GM04504 (cell line): ENCODE measurements around the gene KLK6.

Experiments used
- DNase-seq: peaks from one replicate; pipeline ENCODE4 v3.0.0-alpha.2; 2012; ENCODE audit warnings: low read depth

Gene KLK6

DNA sequence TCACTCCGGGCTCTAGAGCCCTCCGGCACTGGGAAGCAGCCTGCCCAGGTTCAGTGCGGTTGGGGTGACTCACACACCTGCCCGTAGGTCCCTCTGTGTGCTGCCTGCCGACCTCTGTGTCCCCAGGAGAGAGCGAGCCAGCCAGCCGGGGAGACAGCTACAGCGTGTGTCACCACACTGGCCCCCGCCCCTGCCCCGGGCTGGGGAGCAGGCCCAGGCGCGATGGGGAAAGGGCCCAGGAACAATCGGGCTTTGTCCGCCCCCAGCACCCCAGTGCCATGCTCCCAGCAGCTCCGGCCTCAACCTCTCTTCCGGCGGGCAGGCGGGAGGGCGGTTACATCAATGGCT lies at the start of gene KLK6:
KLK6 (minus strand) TSS at position 179 of the 348 bp plus-strand sequence. CDS start 1,487 bp downstream, outside the sequence.
- DNase-seq: no peak

DNA sequence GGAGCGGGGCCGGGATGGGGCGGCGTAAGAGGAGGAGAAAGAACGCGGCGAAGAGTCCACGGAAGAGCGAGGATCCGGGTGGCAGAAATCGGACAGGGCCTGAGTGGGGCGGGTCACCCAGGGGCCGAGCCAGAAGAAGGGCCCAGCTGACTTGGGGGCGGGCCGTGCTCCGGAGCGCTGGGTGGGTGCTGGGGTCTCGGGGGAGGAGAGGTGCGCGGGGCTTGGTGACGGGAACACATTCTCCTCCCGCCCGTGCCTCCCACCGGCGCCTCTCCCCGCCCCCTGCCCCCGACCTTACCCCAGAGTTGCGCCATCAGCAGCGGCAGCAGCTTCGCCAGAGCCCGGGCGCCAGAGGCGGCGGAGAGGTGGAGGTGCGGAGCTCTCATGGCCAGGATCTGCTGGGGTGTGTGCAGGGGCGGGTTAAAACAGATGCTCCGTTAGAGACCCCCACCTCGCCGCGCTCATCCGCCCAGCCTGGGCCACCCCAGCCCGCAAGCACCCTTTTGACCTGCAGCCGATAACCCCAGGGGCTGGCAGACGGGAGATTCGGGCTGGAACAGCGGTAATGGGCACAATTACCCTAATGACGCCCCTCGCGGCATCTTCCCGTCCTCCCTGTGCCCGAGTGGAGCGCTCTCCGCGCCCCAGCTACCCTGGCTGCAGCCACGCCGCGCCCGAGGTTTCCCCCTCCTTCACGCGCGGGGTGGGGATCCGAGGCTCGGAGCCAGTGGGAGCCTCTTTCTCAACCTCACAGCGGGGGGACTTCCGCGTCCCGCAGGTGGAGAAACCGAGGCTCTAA lies 49.6 kb upstream of the KLK6 start:
- DNase-seq: no peak

- no peak for DNase-seq
These were observed 47.6 kb upstream of the KLK6 start for GRCh38 chr19:51016798-51017683.

- DNase-seq: no peak
These were observed 46.4 kb upstream of the KLK6 start for GRCh38 chr19:51015691-51016267.

GRCh38 chr19:51014242-51014641 lies 44.9 kb upstream of the KLK6 start:
- no peak for DNase-seq

GRCh38 chr19:51012661-51013190 lies 43.3 kb upstream of the KLK6 start:
- DNase-seq: no peak

DNA sequence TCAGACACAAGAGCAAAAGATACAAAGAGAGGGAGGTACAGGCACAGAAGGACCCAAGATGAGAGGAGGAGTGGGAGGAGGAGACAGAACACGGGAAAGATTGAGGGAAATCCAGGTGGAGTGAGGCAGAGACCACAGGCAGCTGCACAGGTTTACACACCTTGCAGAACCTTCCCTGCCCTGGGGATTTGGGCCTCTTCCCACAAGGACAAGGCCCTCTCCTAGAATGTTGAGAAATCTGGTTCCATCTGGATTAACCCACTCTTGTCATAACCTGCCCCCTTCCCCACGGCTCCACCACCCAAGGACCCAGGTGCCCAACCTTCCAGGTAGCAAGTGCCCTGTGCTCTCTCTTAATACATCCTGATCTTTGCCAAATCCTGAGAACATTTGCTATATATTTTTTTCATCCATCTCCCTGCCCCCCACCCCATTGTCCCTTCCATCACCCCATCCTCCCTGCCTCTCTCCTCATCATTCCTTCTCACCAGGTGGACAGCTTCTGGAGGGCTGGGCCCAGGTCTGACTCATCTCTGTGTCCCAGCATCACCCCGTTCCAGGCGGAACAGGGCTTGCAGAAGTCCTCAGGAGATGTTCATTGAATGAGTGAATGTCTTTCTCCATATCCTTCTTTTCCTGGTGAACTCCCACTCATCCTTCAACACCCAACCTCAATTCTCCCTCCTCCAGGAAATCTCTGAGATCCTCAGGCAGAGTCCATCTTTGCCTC lies 40.8 kb upstream of the KLK6 start:
- DNase-seq: no peak

DNA sequence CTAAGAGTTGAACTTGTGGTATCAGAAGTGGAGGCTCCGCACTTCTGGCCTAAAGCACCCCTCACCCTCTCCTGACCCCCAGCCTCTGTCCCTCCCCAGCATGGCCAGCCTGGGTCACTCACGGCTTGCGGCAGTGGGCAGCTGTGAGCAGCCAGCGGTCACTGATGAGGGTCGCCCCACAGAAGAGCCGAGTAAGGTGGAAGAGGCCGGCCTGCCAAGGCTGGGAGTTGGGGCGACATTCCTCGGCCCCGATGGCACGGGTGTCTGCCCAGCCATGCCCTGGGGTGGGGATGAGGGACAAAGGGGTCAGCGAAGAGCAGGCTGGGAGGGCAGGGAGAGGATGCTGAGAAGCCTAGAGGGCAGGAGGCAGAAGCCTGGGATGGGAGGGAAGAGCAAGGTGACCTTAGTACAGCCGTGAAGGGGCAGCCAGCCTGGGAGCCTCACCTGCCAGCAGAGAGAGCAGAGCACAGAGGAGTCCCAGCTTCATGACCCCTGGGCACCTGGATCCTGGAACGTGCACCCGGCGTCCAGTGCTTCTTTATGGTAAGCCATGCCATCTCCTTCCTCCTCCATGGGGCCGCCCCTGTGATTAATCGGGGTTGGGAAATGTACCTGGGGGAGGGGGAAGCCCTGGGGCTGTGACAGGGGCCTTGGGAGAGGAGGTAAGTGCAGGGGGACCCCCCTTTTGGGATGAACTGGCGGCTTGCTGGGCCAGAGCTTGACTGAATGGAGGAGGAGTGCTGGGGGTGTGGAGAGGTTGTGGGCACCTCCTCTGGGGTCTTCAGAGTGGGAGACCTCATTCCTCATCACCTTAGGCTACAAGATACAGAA lies 39.9 kb upstream of the KLK6 start:
- no peak for DNase-seq

DNA sequence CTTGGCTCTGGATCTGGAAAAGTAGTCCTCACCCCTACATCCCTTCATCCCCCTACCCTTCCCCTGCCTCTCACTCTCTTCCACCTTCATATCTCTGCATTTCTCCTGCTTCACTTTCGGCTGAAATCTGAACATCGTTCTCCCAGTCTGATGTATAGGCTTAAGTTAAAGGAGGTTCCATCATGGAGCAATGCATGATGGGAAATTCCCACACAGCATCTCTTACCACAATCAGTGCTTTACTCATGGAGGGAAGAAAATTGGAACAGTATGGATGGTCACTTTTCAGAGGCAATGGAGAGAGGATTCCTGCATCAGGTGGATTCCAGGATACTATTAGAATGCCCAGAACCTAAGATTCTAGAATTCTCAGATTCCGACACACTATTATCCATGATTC lies 38.1 kb upstream of the KLK6 start:
- no peak for DNase-seq

DNA sequence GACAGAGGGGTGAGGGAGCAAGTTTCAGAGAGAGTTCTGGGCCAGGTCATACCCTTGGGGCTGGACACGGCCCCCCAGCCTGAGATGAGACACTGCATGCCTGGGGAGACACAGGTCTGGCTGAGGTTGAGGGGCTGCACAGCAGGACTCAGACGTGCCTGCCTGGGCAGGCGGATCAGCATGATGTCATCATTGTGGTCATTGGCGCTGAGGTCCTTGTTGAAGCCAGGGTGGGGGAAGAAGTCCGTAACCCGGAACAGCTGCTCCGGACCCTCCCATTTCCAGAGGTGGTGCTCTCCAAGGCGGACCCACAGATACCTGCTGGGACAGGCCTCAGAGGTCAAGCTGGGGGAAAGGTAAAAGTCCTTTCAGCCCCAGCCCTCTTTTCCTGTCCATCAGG lies 37.0 kb upstream of the KLK6 start:
- no peak for DNase-seq

GRCh38 chr19:51005248-51005647 lies 35.9 kb upstream of the KLK6 start:
- DNase-seq: no peak

GRCh38 chr19:51003316-51003715 lies 33.9 kb upstream of the KLK6 start:
- no peak for DNase-seq

DNA sequence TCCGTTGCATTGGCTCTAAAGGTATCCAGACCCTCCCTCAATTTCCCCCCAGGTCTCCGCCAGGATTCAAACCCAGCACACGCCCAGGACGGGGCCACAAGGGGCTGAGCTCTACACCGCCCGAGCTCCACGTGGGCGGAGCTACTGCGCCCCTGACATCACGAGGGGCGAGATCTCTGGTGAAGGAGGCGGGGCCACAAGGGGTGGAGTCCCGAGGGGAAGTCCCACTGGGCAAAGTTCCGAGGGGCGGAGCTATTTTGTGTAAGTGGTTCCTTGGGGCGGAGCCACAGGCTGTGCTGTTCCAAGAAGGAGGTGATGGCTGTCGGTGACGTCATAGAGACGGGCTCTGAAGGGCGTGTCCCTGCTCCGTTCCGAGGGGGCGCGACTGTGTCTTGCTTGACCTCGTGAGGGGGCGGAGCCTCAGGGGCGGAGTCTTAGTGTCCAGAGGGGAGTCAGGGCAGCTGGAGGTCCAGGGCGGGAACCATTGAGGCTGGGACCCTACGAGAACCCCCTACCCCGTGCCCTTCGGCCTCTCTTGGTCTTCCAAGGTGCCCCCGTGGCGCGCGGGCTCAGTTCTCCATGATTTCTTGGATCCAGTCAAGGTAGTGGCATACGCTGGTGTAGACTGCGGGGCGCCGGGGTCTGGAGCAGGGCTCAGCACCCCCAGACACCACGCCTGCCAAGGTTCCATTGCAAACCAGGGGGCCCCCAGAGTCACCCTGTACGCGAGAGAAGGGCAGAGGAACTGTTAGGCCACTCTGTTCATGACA lies 33.3 kb upstream of the KLK6 start:
- no peak for DNase-seq

- DNase-seq: no peak
These were observed 32.7 kb upstream of the KLK6 start for GRCh38 chr19:51002089-51002532.

- no peak for DNase-seq
These were observed 32.1 kb upstream of the KLK6 start, which contains the start of gene KLK8 for GRCh38 chr19:51001515-51001914. Gene KLK8, minus strand, starts transcription at chr19:51001604. Its CDS starts 437 bp downstream, at chr19:51001167.

GRCh38 chr19:51000981-51001380 lies 31.6 kb upstream of the KLK6 start:
- DNase-seq: no peak

GRCh38 chr19:51000426-51000825 lies 31.0 kb upstream of the KLK6 start:
- DNase-seq: no peak

DNA sequence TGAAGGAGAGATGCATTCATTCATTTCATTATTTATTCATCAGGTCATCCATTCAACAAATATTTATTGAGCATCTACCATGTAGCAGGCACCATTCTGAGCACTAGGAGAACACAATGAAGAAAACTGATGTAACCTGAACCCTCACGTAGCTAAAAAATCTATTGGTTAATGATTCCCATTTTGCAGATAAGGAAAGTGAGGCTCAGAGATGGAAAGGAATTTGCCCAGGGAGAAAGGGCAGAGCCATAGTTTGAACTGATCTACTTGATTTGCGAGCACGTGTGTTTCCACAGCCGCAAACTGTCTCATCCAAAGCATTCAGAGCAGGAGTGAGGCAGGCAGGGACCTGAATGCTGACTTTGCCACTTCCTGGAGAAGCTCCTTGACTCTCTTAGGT lies 29.3 kb upstream of the KLK6 start:
- DNase-seq: no peak

DNA sequence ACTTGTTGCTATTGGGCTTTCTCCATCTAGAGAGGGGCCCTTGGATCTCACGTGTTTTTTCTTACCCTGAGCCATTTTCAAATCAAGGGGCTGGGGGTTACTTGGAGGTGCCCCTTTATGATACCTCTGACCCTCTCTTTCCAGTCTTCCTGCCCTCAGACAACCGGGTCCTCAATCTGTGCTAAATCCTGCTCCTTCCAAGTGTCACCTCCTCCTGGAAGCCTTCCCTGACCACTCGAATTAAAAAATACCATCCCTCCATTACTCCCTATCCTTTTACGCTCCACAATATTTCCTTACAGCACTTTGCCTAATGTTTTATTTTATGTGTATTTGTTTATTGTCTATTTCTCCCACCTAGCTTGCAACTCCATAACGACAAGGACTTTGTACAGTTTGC lies 28.7 kb upstream of the KLK6 start:
- no peak for DNase-seq

- no peak for DNase-seq
These were observed 24.7 kb upstream of the KLK6 start for GRCh38 chr19:50994129-50994528.
